Activated T-cell treated with anti-CD3 and anti-CD28 coated beads for 24 hours (primary cell): ENCODE results near the gene OXGR1.
"Not testable (repeated sequence)": the region's sequence is repeated elsewhere in the genome, so short reads cannot be mapped to it uniquely, and the experiment has no call there.

Source experiments
- DNase-seq: peaks from one replicate; pipeline ENCODE4 v3.0.0-alpha.2; 2020; ENCODE audit warnings: low read depth

The OXGR1 gene

DNA sequence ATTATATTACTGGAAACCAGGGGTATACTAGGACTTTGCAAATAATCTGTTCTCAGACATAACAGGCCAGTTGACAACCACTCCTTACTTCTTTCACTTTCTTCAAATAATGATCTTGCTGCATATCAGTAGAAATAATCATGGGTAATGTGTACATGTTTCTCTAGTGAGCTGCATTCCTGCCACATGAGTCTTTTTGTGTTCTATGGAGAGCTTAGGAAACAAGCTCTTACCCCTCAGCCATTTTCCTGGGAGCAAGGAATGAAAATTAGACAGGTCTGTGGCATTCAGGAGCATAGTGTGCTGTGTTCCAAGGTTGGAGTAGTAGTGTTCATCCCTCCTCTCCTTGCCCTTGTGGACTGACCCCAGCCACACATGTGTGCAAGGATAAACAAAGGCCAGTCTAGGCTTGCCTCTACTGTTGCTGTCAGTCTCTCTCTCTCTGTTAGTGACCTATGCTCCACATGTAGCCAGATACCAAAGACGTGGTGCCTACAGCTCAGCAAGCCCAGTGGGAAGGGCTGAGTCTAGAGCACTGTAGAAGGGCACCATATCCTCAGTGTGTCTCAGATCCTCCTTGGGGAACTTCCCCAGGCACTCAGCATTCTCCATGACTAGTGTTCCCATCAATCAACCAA, 11.5 kb upstream of the OXGR1 start:
- no peak for DNase-seq

DNA sequence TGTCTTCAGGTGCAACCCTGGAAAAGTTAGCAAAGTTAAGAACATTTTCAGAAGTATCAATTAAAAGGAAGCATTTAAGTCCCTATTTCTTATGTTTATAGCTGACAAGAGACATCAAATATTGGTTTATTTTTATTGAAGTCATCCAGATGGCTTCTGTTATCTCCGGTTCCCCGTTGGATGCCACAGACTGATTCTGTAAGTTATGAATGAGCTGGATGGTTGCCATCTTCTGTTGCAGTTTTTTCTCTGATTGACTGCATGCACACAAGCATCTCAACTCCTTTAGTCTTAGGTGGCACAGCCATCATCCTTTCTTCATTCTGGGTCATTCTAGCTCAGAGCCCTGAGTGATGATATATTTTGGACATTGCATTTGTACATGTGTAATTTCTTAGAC, 10.6 kb upstream of the OXGR1 start:
- no peak for DNase-seq

DNA sequence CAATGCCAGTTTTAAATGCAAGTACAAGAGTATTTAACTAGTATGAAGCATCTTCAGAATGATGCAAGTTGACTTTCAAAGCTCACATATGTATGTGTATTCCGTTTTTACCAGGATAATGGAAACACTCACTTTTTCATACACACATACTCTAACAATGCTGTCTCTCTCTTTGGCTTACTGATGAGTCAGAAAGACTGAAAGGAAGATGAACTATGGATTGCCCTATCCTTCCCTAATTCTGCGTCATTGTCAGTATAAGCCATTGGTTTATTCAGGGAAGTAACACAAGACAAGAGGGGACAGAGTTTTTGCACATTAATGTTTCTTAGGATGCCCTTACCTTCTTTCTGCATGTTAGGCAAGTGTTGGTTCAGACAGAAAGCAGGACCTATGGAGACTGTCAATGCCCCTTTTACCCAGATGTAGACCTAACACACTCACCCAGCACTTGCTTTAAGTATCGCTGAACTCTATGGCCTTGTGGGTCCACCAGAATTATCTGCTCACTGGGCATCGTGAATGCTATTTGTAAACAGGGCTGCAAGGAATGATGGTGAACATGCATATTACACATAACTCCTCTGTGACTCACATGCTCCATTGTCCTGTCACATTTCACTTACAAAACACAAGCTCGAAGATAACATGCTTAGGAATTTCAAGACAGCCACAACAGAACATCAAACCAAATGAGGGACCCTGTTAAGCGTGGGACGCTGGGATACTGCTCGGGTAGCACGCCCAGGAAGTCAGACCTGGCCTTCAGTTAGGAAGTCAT, 10.0 kb upstream of the OXGR1 start:
- DNase-seq = no peak

DNA sequence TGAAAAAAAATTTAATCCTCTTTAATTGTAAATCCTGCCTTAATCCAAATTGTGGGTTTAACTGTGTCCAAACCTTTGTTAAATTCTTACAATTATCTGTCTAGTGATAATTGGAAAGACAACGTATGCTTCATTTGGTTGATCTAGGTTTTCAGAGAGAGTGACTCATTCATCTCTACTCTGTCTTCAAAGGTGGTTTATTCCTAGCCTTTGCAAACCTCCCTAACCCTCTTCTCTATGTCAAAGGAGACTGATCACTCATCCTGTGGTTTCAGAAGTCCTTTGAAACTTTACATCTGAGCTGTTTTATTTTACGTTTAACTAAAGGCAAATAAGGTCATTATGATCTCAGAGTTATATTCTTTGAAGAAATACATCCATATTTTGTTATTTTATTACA, 8.8 kb upstream of the OXGR1 start:
- no peak for DNase-seq

DNA sequence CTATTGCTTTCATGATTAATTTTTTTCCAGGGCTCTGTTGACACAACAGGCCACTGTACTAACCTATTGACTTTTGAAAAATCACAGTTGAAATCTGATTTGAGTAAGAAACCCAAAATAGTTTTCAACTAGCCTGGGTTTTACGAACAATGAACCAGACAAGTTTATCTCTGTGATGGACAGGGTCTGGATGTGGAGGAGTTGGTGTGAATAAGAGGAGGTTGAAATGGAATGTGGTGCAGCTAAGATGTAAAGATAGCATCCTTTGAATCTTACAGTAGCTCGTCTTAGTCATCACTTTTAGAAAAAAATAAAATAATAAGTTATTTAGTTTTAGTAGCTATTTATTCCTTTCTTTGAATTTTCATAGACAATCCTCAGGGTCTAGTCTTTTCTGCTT, 8.3 kb upstream of the OXGR1 start:
- no peak for DNase-seq

DNA sequence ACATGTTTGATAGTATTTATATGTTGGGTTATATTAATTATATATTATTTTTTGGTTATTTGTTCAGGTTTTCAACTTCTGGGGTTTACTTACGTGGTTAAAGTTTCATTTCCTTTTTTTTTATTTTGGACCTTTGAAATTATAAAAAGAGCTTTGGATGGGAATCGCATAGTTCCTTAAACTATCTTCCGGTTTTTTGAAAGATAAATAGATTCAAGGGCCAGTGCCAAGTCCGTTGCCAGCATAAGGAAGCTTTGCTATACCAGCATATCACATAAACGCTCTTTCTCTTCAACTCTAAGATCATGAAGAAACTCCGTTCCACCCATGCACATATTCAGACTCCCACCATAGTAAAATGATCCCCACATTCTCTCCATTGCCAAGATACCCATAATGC, 7.4 kb upstream of the OXGR1 start:
- no peak for DNase-seq

DNA sequence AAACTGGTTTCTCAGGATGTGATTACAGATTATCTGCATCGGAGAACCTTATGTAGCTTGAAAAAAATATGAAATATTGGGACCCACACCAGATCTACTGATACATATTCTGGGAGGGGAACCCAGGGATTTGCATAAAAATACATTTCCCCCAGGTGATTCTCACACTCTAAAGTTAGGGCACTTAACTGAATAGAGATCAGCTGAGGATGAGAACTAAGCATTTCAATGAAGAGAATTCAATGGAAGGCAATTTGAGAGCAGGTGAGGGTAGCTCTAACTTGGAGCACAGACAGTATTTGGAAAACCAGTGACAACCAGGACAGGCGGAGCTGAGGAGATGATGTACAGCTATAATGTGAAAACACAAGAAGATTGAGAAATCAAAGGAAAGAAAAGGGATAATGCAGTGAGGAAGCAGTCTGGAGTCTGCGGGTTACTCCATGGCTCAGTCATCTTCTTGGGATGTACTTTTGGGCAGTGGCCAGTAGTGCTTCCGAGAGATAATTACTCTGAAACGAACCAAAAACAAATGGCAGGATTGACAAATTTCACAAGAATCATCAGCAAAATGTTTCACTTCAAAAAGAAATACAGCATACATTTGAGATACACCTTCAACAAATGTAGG, 6.1 kb upstream of the OXGR1 start:
- no peak for DNase-seq

DNA sequence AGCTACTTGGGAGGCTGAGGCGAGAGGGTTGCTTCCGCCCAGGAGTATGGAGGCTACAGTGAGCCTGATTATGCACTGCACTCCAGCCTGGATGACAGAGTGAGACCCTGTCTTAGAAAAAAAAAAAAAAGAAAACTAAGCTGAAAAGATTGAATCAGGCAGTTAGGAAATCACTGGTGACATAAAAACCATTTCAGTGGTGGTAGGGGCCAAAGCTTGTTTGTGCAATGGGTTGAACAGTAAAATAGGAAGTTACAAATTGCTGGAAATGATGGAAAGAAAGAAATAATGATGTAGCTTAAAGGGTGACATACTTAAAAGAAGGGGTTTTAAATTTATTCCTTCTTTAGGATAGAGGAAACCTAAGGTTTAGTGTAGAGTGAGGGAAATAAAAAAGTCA, 4.8 kb upstream of the OXGR1 start:
- DNase-seq = no peak

DNA sequence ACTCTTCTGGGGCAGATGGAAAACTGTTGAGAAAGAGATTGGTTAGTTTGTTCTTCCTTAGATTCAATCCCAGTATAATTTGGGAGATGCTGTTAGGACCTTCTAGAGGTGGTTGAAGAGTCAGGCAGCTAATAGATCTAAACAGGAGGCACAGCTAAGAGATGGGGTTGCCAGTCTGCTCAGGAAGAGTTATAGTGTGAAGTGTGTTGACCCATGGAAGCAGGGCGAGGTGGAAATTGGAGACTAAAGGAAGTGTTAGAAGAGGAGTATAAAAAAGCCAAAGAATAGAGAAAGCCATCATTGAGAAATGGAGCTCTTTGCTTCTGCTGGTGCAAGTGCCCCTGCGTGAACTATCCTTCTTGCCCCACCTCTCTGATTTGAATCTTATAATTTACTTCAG, 3.8 kb upstream of the OXGR1 start:
- no peak for DNase-seq

DNA sequence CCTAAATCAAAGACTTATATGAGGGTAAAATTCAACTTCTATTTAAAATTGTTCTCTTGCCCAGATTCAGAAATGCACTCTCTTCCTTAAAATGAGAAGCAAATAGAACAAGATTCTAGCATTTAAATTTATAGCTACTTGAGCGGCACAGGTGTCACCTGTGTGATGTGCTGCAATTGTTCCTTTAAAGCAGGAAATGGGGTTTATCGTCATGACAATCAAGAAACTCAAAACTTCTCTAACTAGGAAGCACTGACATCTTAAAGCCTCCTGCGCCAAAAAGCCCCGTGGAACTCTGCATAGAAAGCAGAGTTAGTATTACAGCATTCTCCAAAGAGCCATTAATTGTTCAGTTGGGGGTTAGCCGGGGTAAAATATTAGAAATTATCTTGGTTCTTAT, 2.6 kb upstream of the OXGR1 start:
- DNase-seq = no peak

DNA sequence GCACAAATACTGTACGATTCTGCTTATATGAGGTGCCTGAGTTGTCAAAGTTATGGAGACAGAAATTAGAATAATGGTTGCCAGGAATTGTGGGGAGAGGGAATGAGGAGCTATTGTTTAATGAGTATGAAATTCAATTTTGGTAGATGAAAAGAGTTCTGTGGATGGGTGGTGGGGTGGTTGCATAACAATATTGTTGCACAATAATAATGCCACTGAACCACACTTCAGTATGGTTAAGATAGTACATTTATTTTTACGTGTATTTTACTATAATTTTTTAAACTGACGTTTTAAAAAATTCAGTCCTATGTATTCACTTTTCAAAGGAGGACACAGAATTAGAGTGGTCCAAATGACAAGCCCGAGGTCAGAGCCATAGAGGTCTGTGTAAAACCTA, 1.8 kb upstream of the OXGR1 start:
- DNase-seq = no peak

DNA sequence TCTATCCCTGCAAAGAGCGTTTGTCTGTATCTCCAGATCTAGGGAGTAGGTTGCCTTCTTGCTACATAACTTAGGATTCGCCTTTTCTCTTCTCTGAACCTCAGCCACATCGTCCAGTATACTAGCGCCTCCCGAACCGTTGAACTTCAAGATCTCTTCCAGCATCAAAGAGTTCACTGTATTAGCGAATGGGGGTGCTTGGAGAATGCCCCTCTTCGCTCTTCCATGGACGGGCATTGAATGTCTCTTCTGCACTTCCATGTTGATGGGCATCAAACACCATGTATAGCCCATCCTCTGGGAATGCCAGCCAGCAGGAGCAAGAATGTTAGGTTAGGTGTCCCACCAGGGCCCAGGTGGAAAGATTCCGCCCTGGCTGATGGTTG, 575 bp upstream of the OXGR1 start:
- DNase-seq = no peak

DNA sequence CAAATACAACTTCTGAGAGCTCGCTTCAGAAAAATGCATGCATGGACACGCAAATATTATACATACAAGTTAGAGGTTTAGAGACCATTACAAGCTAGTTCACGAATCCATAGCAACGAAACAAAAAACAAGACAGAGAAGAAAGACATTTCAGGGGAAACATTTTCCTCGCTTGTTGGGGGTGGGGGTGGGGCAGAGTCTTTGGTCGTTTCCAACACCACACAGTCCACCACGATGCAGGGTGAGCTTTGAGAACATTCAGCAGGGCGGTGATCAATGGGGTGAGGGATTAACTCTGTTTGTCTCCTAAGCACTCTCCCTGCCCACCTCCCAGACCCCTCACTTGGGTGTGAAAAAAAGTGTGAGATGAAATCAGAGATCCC, 651 bp downstream of the OXGR1 start:
- DNase-seq = no peak

DNA sequence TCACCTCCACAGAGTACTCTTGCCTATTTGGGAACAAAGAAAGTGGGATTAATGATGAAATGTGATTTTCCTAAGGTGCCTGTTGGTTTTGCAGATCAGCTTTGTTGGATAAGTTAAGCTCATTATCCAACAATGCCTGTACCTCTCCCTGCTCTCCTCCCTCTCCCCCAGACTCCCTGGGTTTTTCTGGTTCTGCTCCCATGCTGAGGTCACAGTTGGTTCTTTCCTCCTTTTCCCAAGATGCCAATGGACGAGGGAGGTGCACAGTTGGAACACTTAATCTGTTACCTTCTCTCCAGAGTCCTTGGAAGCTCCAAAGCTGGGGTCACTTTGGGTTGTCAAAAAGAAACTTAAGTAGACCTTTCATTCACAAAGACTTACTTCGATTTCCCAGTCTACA, 1.6 kb downstream of the OXGR1 start:
- no peak for DNase-seq

DNA sequence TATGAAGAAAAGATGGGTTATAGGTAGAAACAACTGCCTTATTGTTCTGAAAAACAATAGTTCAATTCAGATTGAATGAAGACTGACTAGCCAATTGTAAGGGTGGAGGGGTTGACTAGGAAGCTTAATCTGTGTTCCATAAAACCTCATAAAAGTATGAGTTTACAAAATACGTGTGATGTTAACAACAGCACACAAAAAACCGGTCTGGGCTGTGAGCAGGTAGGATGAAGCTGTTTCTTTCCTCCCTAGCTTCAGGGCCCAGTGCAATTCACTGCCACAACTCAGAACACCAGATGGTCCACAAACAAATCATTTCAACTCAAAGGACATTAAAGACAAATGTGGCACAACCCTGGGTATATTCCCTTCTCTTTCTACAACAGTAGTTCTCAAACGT, 3.2 kb downstream of the OXGR1 start:
- DNase-seq = no peak

DNA sequence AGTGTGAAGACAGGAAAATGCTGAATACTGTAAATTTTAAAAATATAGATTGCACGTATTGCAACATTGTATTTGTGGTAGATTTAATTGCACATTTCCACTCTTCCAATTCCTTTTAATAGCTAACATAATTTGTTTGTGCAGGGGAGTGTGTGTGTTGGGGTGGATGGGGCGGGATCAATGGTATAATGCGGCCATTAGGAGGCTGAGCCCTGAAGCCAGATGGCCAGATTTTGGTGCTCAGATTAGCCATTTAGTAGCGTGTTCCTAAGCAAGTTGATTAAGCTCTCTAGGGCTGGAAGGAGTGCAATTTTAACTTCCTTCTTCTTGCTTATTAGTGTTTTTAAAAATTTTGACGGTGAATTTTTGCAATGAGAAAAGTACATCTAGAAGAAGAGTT, 5.8 kb downstream of the OXGR1 start:
- DNase-seq = no peak

DNA sequence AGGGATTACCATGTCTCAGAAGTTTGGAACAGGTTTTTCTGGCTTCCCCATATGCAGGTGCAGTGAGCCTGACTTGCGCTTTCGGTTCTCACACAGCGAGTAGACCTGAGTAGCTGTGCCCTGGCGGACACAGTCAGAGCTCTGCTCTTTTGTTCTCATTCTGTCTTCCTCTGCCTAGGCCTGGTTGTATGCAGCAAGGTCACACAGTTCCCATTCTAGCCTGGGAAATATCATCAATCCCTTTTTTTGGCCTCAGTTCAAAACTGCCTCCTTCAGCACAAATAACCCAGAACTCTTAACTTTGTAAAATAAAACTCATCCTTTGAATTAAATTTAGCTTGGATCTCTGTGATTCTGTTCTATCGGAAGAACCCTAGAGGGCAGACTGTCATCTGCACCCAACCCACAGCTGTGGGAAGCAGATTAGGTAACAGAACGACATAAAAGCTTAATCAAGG, 10.2 kb downstream of the OXGR1 start:
- no peak for DNase-seq

DNA sequence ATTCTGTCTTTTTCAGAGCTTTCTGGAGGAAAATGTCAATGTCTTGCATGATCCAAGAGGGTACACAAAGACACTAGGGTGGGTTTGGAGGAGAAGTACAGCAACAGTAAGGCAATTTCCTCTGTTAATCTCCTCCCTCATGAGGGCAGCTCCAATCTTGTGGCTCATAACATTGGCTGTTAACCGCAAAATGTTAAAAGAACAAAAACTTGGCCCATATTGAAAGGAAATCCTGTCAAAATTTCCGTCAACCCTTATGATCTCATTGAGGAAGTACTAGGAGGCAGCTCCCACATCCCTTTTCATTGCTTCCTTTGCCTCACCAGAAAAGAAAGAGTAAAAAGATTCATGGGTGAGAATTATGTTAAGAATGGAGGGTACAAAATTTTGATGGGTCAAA, 11.6 kb downstream of the OXGR1 start:
- no peak for DNase-seq

DNA sequence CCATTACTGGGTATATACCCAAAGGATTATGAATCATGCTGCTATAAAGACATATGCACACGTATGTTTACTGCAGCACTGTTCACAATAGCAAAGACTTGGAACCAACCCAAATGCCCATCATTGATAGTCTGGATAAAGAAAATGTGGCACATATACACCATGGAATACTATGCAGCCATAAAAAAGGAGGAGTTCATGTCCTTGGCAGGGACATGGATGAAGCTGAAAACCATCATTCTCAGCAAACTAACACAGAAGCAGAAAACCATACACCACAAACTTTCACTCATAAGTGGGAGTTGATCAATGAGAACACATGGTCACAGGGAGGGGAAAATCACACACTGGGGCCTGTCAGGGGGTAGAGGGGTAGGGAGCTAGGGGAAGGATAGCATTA, 14.4 kb downstream of the OXGR1 start:
- DNase-seq = not testable (repeated sequence)

DNA sequence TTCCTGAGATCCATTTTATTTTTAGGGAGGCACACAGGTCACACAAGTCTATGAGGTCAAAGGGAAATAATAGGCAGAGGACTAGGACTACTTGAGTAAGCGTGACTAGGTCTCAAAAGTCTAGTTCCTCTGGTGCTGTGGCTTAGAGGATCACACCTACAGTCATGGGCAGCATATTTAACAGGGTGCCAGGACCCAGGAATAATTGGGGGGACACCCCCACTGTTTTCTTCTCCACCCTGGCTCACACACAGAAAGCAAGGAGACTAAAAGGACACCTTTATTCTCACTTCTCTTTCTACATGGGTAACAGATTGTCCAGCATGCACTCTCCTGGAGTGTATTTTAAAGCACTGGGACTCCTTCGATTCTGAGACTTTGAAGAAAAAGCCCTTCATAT, 26.2 kb downstream of the OXGR1 start:
- no peak for DNase-seq

DNA sequence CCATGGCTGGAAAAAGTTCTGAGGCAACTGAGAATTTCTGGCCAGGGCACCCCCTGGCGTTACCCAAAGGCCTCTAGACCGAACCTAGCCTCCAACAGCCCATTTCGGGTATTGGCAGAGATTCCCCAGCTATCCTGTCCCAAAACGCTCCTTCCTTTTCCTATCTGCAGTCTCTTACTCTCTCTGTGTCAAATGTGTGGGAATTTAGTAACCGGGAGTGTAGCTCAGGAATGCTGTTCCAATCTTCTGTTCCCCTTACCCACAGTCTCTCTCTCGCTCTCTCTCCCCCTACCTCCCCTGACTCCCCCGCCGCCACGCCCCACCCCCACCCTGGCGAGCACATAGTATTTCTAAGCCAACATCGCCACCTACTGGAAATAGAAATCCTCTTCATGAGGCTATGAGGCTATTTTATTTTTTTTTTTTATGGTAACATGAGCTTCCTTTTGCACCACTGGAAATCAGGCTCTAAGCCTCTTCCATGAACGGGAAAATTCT, 27.0 kb downstream of the OXGR1 start:
- DNase-seq = no peak

DNA sequence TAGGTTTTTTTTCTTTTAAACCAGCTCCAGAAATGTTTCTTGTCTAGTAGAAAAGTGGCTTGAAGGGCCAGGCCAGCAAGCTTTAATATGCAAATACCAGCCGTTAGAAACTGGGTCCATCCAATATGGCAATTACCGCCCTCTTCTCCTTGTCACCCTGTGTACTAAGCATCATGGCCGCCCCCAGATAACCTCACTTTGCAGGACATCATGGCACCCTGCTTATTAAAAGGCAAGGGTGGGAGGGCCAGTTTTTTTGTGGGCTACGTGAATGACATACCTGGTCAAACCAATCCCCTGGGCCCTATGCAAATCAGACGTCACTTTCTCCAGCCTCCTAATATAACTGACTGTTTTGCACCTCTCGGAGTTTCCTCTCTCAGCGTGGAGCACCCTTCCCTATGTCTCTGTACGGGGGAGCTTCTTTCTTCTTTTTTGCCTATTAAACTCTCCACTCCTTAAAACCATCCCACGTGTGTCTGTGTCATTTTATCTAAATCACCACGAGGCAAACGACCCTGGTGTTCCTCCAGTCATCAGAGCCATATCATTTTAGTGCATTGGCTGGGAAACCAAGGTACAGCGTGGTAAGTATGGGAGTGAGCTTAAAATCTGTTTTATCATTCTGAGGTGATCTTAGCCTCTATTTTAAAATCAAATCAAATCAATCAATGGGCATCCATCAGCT, 27.7 kb downstream of the OXGR1 start:
- DNase-seq = no peak
